H9 (cell line): ENCODE measurements around the gene GOLGA3. TPM values are rescaled to one million over a fixed set of nuclear protein-coding genes. Genes with fewer than 3 reads are reported as not detected.

ENCODE experiments used
- DNase-seq: peaks from one replicate; pipeline ENCODE4 v3.0.0-alpha.2; 2017
- H2AFZ ChIP-seq: one replicate; pipeline ENCODE4 v1.6.1; 2013; ENCODE audit warnings: mild to moderate bottlenecking, low read length, control low read depth, moderate library complexity
- H2AK5ac ChIP-seq: 2 replicates; pipeline ENCODE4 v1.6.1; 2013; ENCODE audit warnings: low read length, control low read depth, mixed read lengths; ENCODE audit not compliant: insufficient read length
- H2BK120ac ChIP-seq: one replicate; pipeline ENCODE4 v1.6.1; 2013; ENCODE audit warnings: low read depth, mild to moderate bottlenecking, low read length, control low read depth, inconsistent platforms; ENCODE audit not compliant: poor library complexity, severe bottlenecking
- H2BK12ac ChIP-seq: 2 replicates; pipeline ENCODE4 v1.6.1; 2013; ENCODE audit warnings: low read length, control low read depth, mixed read lengths, low read depth; ENCODE audit not compliant: insufficient read length
- H2BK15ac ChIP-seq: 2 replicates; pipeline ENCODE4 v1.6.1; 2013; ENCODE audit warnings: low read depth, low read length, control low read depth
- H2BK20ac ChIP-seq: one replicate; pipeline ENCODE4 v1.6.1; 2013; ENCODE audit warnings: low read depth, mild to moderate bottlenecking, low read length, control low read depth, inconsistent platforms; ENCODE audit not compliant: poor library complexity, severe bottlenecking
- H2BK5ac ChIP-seq: 2 replicates; pipeline ENCODE4 v1.6.1; 2013; ENCODE audit warnings: low read length, control low read depth, mixed read lengths; ENCODE audit not compliant: insufficient read length
- H3K14ac ChIP-seq: 2 replicates; pipeline ENCODE4 v1.6.1; 2013; ENCODE audit warnings: low read length, control low read depth; ENCODE audit not compliant: insufficient read depth
- H3K18ac ChIP-seq: 2 replicates; pipeline ENCODE4 v1.6.1; 2013; ENCODE audit warnings: low read depth, mild to moderate bottlenecking, mixed read lengths, low read length, control low read depth; ENCODE audit not compliant: insufficient read length
- H3K23ac ChIP-seq: 2 replicates; pipeline ENCODE4 v1.6.1; 2013; ENCODE audit warnings: low read length, control low read depth, mixed read lengths, low read depth; ENCODE audit not compliant: insufficient read length
- H3K23me2 ChIP-seq: 2 replicates; pipeline ENCODE4 v1.6.1; 2013; ENCODE audit warnings: low read depth, mild to moderate bottlenecking, mixed read lengths, low read length, control low read depth; ENCODE audit not compliant: insufficient read length, poor library complexity, severe bottlenecking
- H3K27ac ChIP-seq: 2 replicates; pipeline ENCODE4 v1.5.1; 2013; ENCODE audit warnings: low read length, control low read depth, mixed read lengths, low read depth; ENCODE audit not compliant: insufficient read length
- H3K27me3 ChIP-seq: 2 replicates; pipeline ENCODE4 v1.6.1; 2013; ENCODE audit warnings: low read length, control low read depth, inconsistent platforms; ENCODE audit not compliant: insufficient read depth
- H3K4ac ChIP-seq: 2 replicates; pipeline ENCODE4 v1.6.1; 2013; ENCODE audit warnings: low read depth, mild to moderate bottlenecking, control low read depth, inconsistent platforms, low read length, moderate library complexity
- H3K4me1 ChIP-seq: 2 replicates; pipeline ENCODE4 v1.6.1; 2013; ENCODE audit warnings: low read length, control low read depth, inconsistent platforms; ENCODE audit not compliant: insufficient read depth
- H3K4me2 ChIP-seq: 2 replicates; pipeline ENCODE4 v1.6.1; 2013; ENCODE audit warnings: low read length, control low read depth, mixed read lengths; ENCODE audit not compliant: insufficient read length, insufficient read depth
- H3K56ac ChIP-seq: 2 replicates; pipeline ENCODE4 v1.6.1; 2013; ENCODE audit warnings: low read depth, mild to moderate bottlenecking, mixed read lengths, low read length, control low read depth; ENCODE audit not compliant: insufficient read length
- H3K79me1 ChIP-seq: 2 replicates; pipeline ENCODE4 v1.6.1; 2013; ENCODE audit warnings: low read depth, mild to moderate bottlenecking, moderate library complexity, low read length, control low read depth, inconsistent platforms; ENCODE audit not compliant: insufficient read depth, poor library complexity, severe bottlenecking
- H3K79me2 ChIP-seq: 2 replicates; pipeline ENCODE4 v1.6.1; 2013; ENCODE audit warnings: low read length, control low read depth, inconsistent platforms; ENCODE audit not compliant: insufficient read depth
- H3K9ac ChIP-seq: 2 replicates; pipeline ENCODE4 v1.6.1; 2013; ENCODE audit warnings: low read length, control low read depth, mixed read lengths; ENCODE audit not compliant: insufficient read length; ENCODE audit errors: extremely low read depth
- H3K9me3 ChIP-seq: one replicate; pipeline ENCODE4 v1.6.1; 2013; ENCODE audit warnings: low read depth, low read length, inconsistent platforms; ENCODE audit not compliant: control insufficient read depth
- H3T11ph ChIP-seq: one replicate; pipeline ENCODE4 v1.6.1; 2013; ENCODE audit warnings: mild to moderate bottlenecking, low read length, control low read depth, inconsistent platforms
- H4K20me1 ChIP-seq: one replicate; pipeline ENCODE4 v1.6.1; 2013; ENCODE audit not compliant: control insufficient read depth, insufficient read length, insufficient read depth
- H4K5ac ChIP-seq: 2 replicates; pipeline ENCODE4 v1.6.1; 2013; ENCODE audit warnings: low read depth, mild to moderate bottlenecking, mixed read lengths, low read length, control low read depth; ENCODE audit not compliant: insufficient read length
- H4K8ac ChIP-seq: replicated peaks from 2 replicates; pipeline ENCODE4 v1.6.1; 2013; ENCODE audit warnings: low read length, control low read depth, mixed read lengths, low read depth; ENCODE audit not compliant: insufficient read length
- H4K91ac ChIP-seq: 2 replicates; pipeline ENCODE4 v1.6.1; 2013; ENCODE audit warnings: low read depth, mild to moderate bottlenecking, moderate library complexity, mixed read lengths, low read length, control low read depth; ENCODE audit not compliant: insufficient read length
- H3K27ac Mint-ChIP-seq, 3 experiments: 2 replicates in 2 of 3; 3 replicates in 1 of 3; pipeline ENCODE4 v1.8.0; 2020 to 2021; ENCODE audit warnings: mixed read lengths in 3 of 3, mild to moderate bottlenecking in 1 of 3, moderate library complexity in 1 of 3
- H3K27me3 Mint-ChIP-seq: 2 replicates; pipeline ENCODE4 v1.8.0; 2021; ENCODE audit warnings: low read depth, mild to moderate bottlenecking, moderate library complexity, mixed read lengths
- H3K36me3 Mint-ChIP-seq, 3 experiments: 2 replicates in 2 of 3; 3 replicates in 1 of 3; pipeline ENCODE4 v1.8.0; 2020 to 2021; ENCODE audit warnings: low read depth in 3 of 3, mixed read lengths in 3 of 3; ENCODE audit not compliant: insufficient read depth in 1 of 3
- H3K4me1 Mint-ChIP-seq, 2 experiments: 2 replicates each; pipeline ENCODE4 v1.8.0; 2020; ENCODE audit warnings: mixed read lengths in 2 of 2
- H3K4me3 Mint-ChIP-seq, 2 experiments: 2 replicates in 1 of 2; 3 replicates in 1 of 2; pipeline ENCODE4 v1.8.0; 2020 to 2021; ENCODE audit warnings: mild to moderate bottlenecking in 2 of 2, mixed read lengths in 2 of 2, moderate library complexity in 1 of 2
- H3K9me3 Mint-ChIP-seq, 2 experiments: 2 replicates in 1 of 2; 3 replicates in 1 of 2; pipeline ENCODE4 v1.8.0; 2020; ENCODE audit warnings: mild to moderate bottlenecking in 2 of 2, mixed read lengths in 2 of 2, moderate library complexity in 1 of 2
- WGBS: extraction: QIAGEN DNeasy Blood & Tissue Kit; methylation state at CpG from one replicate; pipeline ENCODE4 v1.1.7; 2013; ENCODE audit warnings: missing lambda C conversion rate, low lambda C conversion rate, mixed read lengths; ENCODE audit not compliant: insufficient read length; ENCODE audit errors: extremely low coverage; 5-methylcytosine and 5-hydroxymethylcytosine counted together
- total RNA-seq: library from RNA; stranded (reverse); gene quantifications from 2 replicates; pipeline ENCODE4 v1.2.1, GENCODE V29; 2021
- TF ChIP-seq, protein P1 (sequence below): fragments of 200-600 bp; sonication (generic); conservative IDR thresholded peaks from 3 replicates; pipeline ENCODE4 v1.8.0; 2021; ENCODE audit warnings: antibody characterized with exemption, mild to moderate bottlenecking

GOLGA3 gene
- total RNA-seq, 1 experiment from 2014 or later, result 40.1 TPM

DNA sequence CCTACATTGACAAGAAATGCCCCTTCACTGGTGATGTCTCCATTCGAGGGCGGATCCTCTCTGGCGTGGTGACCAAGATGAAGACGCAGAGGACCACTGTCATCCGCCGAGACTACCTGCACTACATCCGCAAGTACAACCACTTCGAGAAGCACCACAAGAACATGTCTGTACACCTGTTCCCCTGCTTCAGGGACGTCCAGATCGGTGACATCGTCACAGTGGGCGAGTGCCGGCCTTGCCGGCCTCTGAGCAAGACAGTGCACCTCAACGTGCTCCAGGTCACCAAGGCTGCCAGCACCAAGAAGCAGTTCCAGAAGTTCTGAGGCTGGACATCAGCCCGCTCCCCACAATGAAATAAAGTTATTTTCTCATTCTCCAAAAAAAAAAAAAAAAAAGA lies 2.8 kb downstream of the GOLGA3 start:
- TF ChIP-seq, protein P1, sequence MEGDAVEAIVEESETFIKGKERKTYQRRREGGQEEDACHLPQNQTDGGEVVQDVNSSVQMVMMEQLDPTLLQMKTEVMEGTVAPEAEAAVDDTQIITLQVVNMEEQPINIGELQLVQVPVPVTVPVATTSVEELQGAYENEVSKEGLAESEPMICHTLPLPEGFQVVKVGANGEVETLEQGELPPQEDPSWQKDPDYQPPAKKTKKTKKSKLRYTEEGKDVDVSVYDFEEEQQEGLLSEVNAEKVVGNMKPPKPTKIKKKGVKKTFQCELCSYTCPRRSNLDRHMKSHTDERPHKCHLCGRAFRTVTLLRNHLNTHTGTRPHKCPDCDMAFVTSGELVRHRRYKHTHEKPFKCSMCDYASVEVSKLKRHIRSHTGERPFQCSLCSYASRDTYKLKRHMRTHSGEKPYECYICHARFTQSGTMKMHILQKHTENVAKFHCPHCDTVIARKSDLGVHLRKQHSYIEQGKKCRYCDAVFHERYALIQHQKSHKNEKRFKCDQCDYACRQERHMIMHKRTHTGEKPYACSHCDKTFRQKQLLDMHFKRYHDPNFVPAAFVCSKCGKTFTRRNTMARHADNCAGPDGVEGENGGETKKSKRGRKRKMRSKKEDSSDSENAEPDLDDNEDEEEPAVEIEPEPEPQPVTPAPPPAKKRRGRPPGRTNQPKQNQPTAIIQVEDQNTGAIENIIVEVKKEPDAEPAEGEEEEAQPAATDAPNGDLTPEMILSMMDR, result no peak
- H3K27ac Mint-ChIP-seq, result no peak overlapping the region
- Histone ChIP-seq H2AFZ (no peak overlapping the region), H3K27me3 (no peaks in the 10 kb centered on the region), H4K5ac (no peak overlapping the region), H2AK5ac (no peak overlapping the region), H3K23me2 (peaks cover 11% of the 10 kb centered on the region), H2BK5ac (no peak overlapping the region), H3K4ac (no peak overlapping the region), H3K56ac (no peak overlapping the region), H3K23ac (no peak overlapping the region), H3K4me1 (no peaks in the 10 kb centered on the region), H2BK15ac (no peak overlapping the region), H3K79me2 (peaks cover 6% of the 10 kb centered on the region; the same call in 1 of the 2 replicates), H3K14ac (no peak overlapping the region), H3K27ac (no peak overlapping the region), H3K18ac (no peak overlapping the region), H2BK120ac (no peak overlapping the region), H4K20me1 (no peaks in the 10 kb centered on the region), H3K9ac (no peak overlapping the region), H3K79me1 (peaks cover 12% of the 10 kb centered on the region), H2BK20ac (no peak overlapping the region), H2BK12ac (no peak overlapping the region), H3K9me3 (no peaks in the 10 kb centered on the region), H4K8ac (no peak overlapping the region), H3K4me2 (no peak overlapping the region), H3T11ph (no peak overlapping the region), H4K91ac (no peak overlapping the region)
- H3K4me3 Mint-ChIP-seq, result peak overlapping the region in 1 of 2 experiments; percentile 4; a peak in 1 of 5 replicates
- H3K9me3 Mint-ChIP-seq, result no peaks in the 10 kb centered on the region
- H3K4me1 Mint-ChIP-seq, result peaks cover 12 to 15% of the 10 kb centered on the region in 2 experiments
- no CpG with 5 or more reads among the region's 16 CpGs for WGBS
- no peaks in the 10 kb centered on the region; the same call in 1 of the 2 replicates for H3K27me3 Mint-ChIP-seq
- peaks cover 21 to 47% (median 45%) of the 10 kb centered on the region in 3 experiments; a peak in 6 of 7 replicates for H3K36me3 Mint-ChIP-seq
- no peak for DNase-seq
